ENCODE results near the gene NDUFA12.

NDUFA12 gene

GRCh38 chr12:95003213-95003920, at the start of gene NDUFA12:
Gene NDUFA12 (minus strand): TSS chr12:95003697. CDS start chr12:95003680, 17 bp downstream.
- peaks cover 0 to 5% of the 10 kb centered on the region in 2 donors for H3K9me3 ChIP-seq (ENCODE audit: control insufficient read depth in 1 of 2, low read length in 2 of 2)
- no peaks in the 10 kb centered on the region for H3K27me3 ChIP-seq (ENCODE audit: low read depth, low read length)
- peak within 1 kb of the TSS; percentile 85 for H3K27ac ChIP-seq (ENCODE audit: low read length)
- peaks cover 0 to 17% of the 10 kb centered on the region in 2 donors for H3K4me1 ChIP-seq (ENCODE audit: control insufficient read depth in 1 of 2, insufficient read depth in 2 of 2, low read length in 2 of 2)
- peaks cover 3 to 7% of the 10 kb centered on the region in 2 donors for H3K36me3 ChIP-seq (ENCODE audit: control insufficient read depth in 1 of 2, insufficient read depth in 2 of 2, low read length in 2 of 2)
- peak within 1 kb of the TSS; percentile 96 to 98 for H3K4me3 ChIP-seq (ENCODE audit: low read depth in 1 of 2, low read length in 2 of 2)

GRCh38 chr12:95051241-95051640, 47.7 kb upstream of the NDUFA12 start:
- Histone ChIP-seq H3K4me1 (ENCODE audit: control insufficient read depth in 1 of 2, insufficient read depth in 2 of 2, low read length in 2 of 2) (peaks cover 0 to 12% of the 10 kb centered on the region in 2 donors), H3K36me3 (ENCODE audit: control insufficient read depth in 1 of 2, insufficient read depth in 2 of 2, low read length in 2 of 2) (peaks cover 34 to 39% of the 10 kb centered on the region in 2 donors), H3K27ac (ENCODE audit: low read length) (no peak overlapping the region), H3K4me3 (ENCODE audit: low read depth in 1 of 2, low read length in 2 of 2) (no peak overlapping the region), H3K27me3 (ENCODE audit: low read depth, low read length) (no peaks in the 10 kb centered on the region), H3K9me3 (ENCODE audit: control insufficient read depth in 1 of 2, low read length in 2 of 2) (no peaks in the 10 kb centered on the region)

- Histone ChIP-seq H3K27ac (ENCODE audit: low read length) (no peak overlapping the region), H3K4me1 (ENCODE audit: control insufficient read depth in 1 of 2, insufficient read depth in 2 of 2, low read length in 2 of 2) (no peaks in the 10 kb centered on the region), H3K36me3 (ENCODE audit: control insufficient read depth in 1 of 2, insufficient read depth in 2 of 2, low read length in 2 of 2) (peaks cover 8 to 37% of the 10 kb centered on the region in 2 donors), H3K27me3 (ENCODE audit: low read depth, low read length) (no peaks in the 10 kb centered on the region), H3K9me3 (ENCODE audit: control insufficient read depth in 1 of 2, low read length in 2 of 2) (no peaks in the 10 kb centered on the region), H3K4me3 (ENCODE audit: low read depth in 1 of 2, low read length in 2 of 2) (no peak overlapping the region)
These were observed 34.4 kb upstream of the NDUFA12 start for GRCh38 chr12:95037906-95038305.

- no peaks in the 10 kb centered on the region for H3K9me3 ChIP-seq (ENCODE audit: control insufficient read depth in 1 of 2, low read length in 2 of 2)
- peaks cover 12 to 55% of the 10 kb centered on the region in 2 donors for H3K36me3 ChIP-seq (ENCODE audit: control insufficient read depth in 1 of 2, insufficient read depth in 2 of 2, low read length in 2 of 2)
- H3K4me3 ChIP-seq (ENCODE audit: low read depth in 1 of 2, low read length in 2 of 2) = no peak overlapping the region
- H3K27ac ChIP-seq (ENCODE audit: low read length) = no peak overlapping the region
- H3K4me1 ChIP-seq (ENCODE audit: control insufficient read depth in 1 of 2, insufficient read depth in 2 of 2, low read length in 2 of 2) = no peaks in the 10 kb centered on the region
- no peaks in the 10 kb centered on the region for H3K27me3 ChIP-seq (ENCODE audit: low read depth, low read length)
These were observed 31.3 kb upstream of the NDUFA12 start for GRCh38 chr12:95034750-95035149.

- H3K27ac ChIP-seq (ENCODE audit: low read length) = no peak overlapping the region
- H3K4me1 ChIP-seq (ENCODE audit: control insufficient read depth in 1 of 2, insufficient read depth in 2 of 2, low read length in 2 of 2) = no peaks in the 10 kb centered on the region
- peaks cover 5 to 14% of the 10 kb centered on the region in 2 donors for H3K36me3 ChIP-seq (ENCODE audit: control insufficient read depth in 1 of 2, insufficient read depth in 2 of 2, low read length in 2 of 2)
- H3K9me3 ChIP-seq (ENCODE audit: control insufficient read depth in 1 of 2, low read length in 2 of 2) = no peaks in the 10 kb centered on the region
- H3K27me3 ChIP-seq (ENCODE audit: low read depth, low read length) = no peaks in the 10 kb centered on the region
- no peak overlapping the region for H3K4me3 ChIP-seq (ENCODE audit: low read depth in 1 of 2, low read length in 2 of 2)
These were observed 19.0 kb upstream of the NDUFA12 start for GRCh38 chr12:95022477-95022876.

- no peaks in the 10 kb centered on the region for H3K27me3 ChIP-seq (ENCODE audit: low read depth, low read length)
- H3K27ac ChIP-seq (ENCODE audit: low read length) = no peak overlapping the region
- H3K4me3 ChIP-seq (ENCODE audit: low read depth in 1 of 2, low read length in 2 of 2) = no peak overlapping the region
- H3K9me3 ChIP-seq (ENCODE audit: control insufficient read depth in 1 of 2, low read length in 2 of 2) = no peaks in the 10 kb centered on the region
- H3K36me3 ChIP-seq (ENCODE audit: control insufficient read depth in 1 of 2, insufficient read depth in 2 of 2, low read length in 2 of 2) = peaks cover 3 to 5% of the 10 kb centered on the region in 2 donors
- no peaks in the 10 kb centered on the region for H3K4me1 ChIP-seq (ENCODE audit: control insufficient read depth in 1 of 2, insufficient read depth in 2 of 2, low read length in 2 of 2)
These were observed 14.0 kb upstream of the NDUFA12 start for GRCh38 chr12:95017482-95017881.

GRCh38 chr12:95016120-95016519, 12.6 kb upstream of the NDUFA12 start:
- H3K27ac ChIP-seq (ENCODE audit: low read length) = no peak overlapping the region
- H3K27me3 ChIP-seq (ENCODE audit: low read depth, low read length) = no peaks in the 10 kb centered on the region
- no peaks in the 10 kb centered on the region for H3K9me3 ChIP-seq (ENCODE audit: control insufficient read depth in 1 of 2, low read length in 2 of 2)
- H3K4me1 ChIP-seq (ENCODE audit: control insufficient read depth in 1 of 2, insufficient read depth in 2 of 2, low read length in 2 of 2) = no peaks in the 10 kb centered on the region
- H3K4me3 ChIP-seq (ENCODE audit: low read depth in 1 of 2, low read length in 2 of 2) = no peak overlapping the region
- peaks cover 0 to 5% of the 10 kb centered on the region in 2 donors for H3K36me3 ChIP-seq (ENCODE audit: control insufficient read depth in 1 of 2, insufficient read depth in 2 of 2, low read length in 2 of 2)

GRCh38 chr12:95014554-95014953, 11.1 kb upstream of the NDUFA12 start:
- no peaks in the 10 kb centered on the region for H3K27me3 ChIP-seq (ENCODE audit: low read depth, low read length)
- H3K9me3 ChIP-seq (ENCODE audit: control insufficient read depth in 1 of 2, low read length in 2 of 2) = no peaks in the 10 kb centered on the region
- no peaks in the 10 kb centered on the region for H3K4me1 ChIP-seq (ENCODE audit: control insufficient read depth in 1 of 2, insufficient read depth in 2 of 2, low read length in 2 of 2)
- no peak overlapping the region for H3K27ac ChIP-seq (ENCODE audit: low read length)
- H3K36me3 ChIP-seq (ENCODE audit: control insufficient read depth in 1 of 2, insufficient read depth in 2 of 2, low read length in 2 of 2) = peaks cover 0 to under 1% of the 10 kb centered on the region in 2 donors
- H3K4me3 ChIP-seq (ENCODE audit: low read depth in 1 of 2, low read length in 2 of 2) = no peak overlapping the region

GRCh38 chr12:95006206-95006605, 2.7 kb upstream of the NDUFA12 start:
- peaks cover 0 to 12% of the 10 kb centered on the region in 2 donors for H3K4me1 ChIP-seq (ENCODE audit: control insufficient read depth in 1 of 2, insufficient read depth in 2 of 2, low read length in 2 of 2)
- no peaks in the 10 kb centered on the region for H3K36me3 ChIP-seq (ENCODE audit: control insufficient read depth in 1 of 2, insufficient read depth in 2 of 2, low read length in 2 of 2)
- no peak overlapping the region for H3K27ac ChIP-seq (ENCODE audit: low read length)
- H3K9me3 ChIP-seq (ENCODE audit: control insufficient read depth in 1 of 2, low read length in 2 of 2) = peaks cover 0 to 5% of the 10 kb centered on the region in 2 donors
- no peak overlapping the region for H3K4me3 ChIP-seq (ENCODE audit: low read depth in 1 of 2, low read length in 2 of 2)
- no peaks in the 10 kb centered on the region for H3K27me3 ChIP-seq (ENCODE audit: low read depth, low read length)

- H3K4me3 ChIP-seq (ENCODE audit: low read depth in 1 of 2, low read length in 2 of 2) = no peak overlapping the region
- no peak overlapping the region for H3K27ac ChIP-seq (ENCODE audit: low read length)
- H3K9me3 ChIP-seq (ENCODE audit: control insufficient read depth in 1 of 2, low read length in 2 of 2) = peaks cover 0 to 5% of the 10 kb centered on the region in 2 donors
- H3K27me3 ChIP-seq (ENCODE audit: low read depth, low read length) = no peaks in the 10 kb centered on the region
- H3K4me1 ChIP-seq (ENCODE audit: control insufficient read depth in 1 of 2, insufficient read depth in 2 of 2, low read length in 2 of 2) = peaks cover 0 to 17% of the 10 kb centered on the region in 2 donors
- peaks cover 3 to 7% of the 10 kb centered on the region in 2 donors for H3K36me3 ChIP-seq (ENCODE audit: control insufficient read depth in 1 of 2, insufficient read depth in 2 of 2, low read length in 2 of 2)
These were observed 1.1 kb upstream of the NDUFA12 start for GRCh38 chr12:95004610-95005009.

- Histone ChIP-seq H3K9me3 (ENCODE audit: control insufficient read depth in 1 of 2, low read length in 2 of 2) (peaks cover 0 to 5% of the 10 kb centered on the region in 2 donors), H3K4me1 (ENCODE audit: control insufficient read depth in 1 of 2, insufficient read depth in 2 of 2, low read length in 2 of 2) (peaks cover 0 to 17% of the 10 kb centered on the region in 2 donors), H3K27ac (ENCODE audit: low read length) (peak overlapping the region; percentile 85), H3K36me3 (ENCODE audit: control insufficient read depth in 1 of 2, insufficient read depth in 2 of 2, low read length in 2 of 2) (peaks cover 3 to 7% of the 10 kb centered on the region in 2 donors), H3K4me3 (ENCODE audit: low read depth in 1 of 2, low read length in 2 of 2) (peak overlapping the region; percentile 96 to 98), H3K27me3 (ENCODE audit: low read depth, low read length) (no peaks in the 10 kb centered on the region)
These were observed 400 bp upstream of the NDUFA12 start for GRCh38 chr12:95003921-95004272.

- Histone ChIP-seq H3K4me3 (ENCODE audit: low read depth in 1 of 2, low read length in 2 of 2) (peak overlapping the region; percentile 96 to 98), H3K27me3 (ENCODE audit: low read depth, low read length) (no peaks in the 10 kb centered on the region), H3K4me1 (ENCODE audit: control insufficient read depth in 1 of 2, insufficient read depth in 2 of 2, low read length in 2 of 2) (peaks cover 0 to 17% of the 10 kb centered on the region in 2 donors), H3K9me3 (ENCODE audit: control insufficient read depth in 1 of 2, low read length in 2 of 2) (peaks cover 0 to 1% of the 10 kb centered on the region in 2 donors), H3K36me3 (ENCODE audit: control insufficient read depth in 1 of 2, insufficient read depth in 2 of 2, low read length in 2 of 2) (peaks cover 3 to 7% of the 10 kb centered on the region in 2 donors), H3K27ac (ENCODE audit: low read length) (peak overlapping the region; percentile 85)
These were observed 743 bp downstream of the NDUFA12 start for GRCh38 chr12:95002754-95003153.

All from muscle layer of duodenum (tissue), 2 donors.